Spinal cord (tissue), 10 donors: ENCODE measurements around the gene SPTBN4. TPM values are rescaled to one million over a fixed set of nuclear protein-coding genes. Genes with fewer than 3 reads are reported as not detected.

Experiments used
- DNase-seq, 6 donors: peaks; one replicate each; pipeline versions ENCODE4 v3.0.0 to v3.0.0-alpha.2; 2013 to 2015; ENCODE audit warnings: low spot score in 6 of 6, low read depth in 4 of 6
- H3K27ac ChIP-seq: one replicate; pipeline ENCODE4 v1.5.1; 2013; ENCODE audit warnings: low read depth, low read length, control low read depth
- H3K27me3 ChIP-seq: one replicate; pipeline ENCODE4 v1.6.1; 2013; ENCODE audit warnings: low read length; ENCODE audit not compliant: control insufficient read depth, insufficient read depth
- H3K36me3 ChIP-seq: one replicate; pipeline ENCODE4 v1.6.1; 2013; ENCODE audit warnings: low read length; ENCODE audit not compliant: control insufficient read depth, insufficient read depth
- H3K4me1 ChIP-seq: one replicate; pipeline ENCODE4 v1.6.1; 2013; ENCODE audit warnings: low read length; ENCODE audit not compliant: control insufficient read depth, insufficient read depth
- H3K4me3 ChIP-seq: one replicate; pipeline ENCODE4 v1.5.1; 2013; ENCODE audit warnings: low read depth, low read length, control low read depth
- H3K9me3 ChIP-seq: one replicate; pipeline ENCODE4 v1.6.1; 2013; ENCODE audit warnings: low read length; ENCODE audit not compliant: control insufficient read depth, insufficient read depth
- WGBS: methylation state at CpG from one replicate; pipeline ENCODE4 v1.1.5; 2013; ENCODE audit warnings: missing lambda C conversion rate; ENCODE audit not compliant: insufficient coverage; 5-methylcytosine and 5-hydroxymethylcytosine counted together
- polyA plus RNA-seq, 2 donors: library from polyadenylated mRNA; unstranded; fragments of 120-200 nt; gene quantifications; one replicate each; pipeline ENCODE4 v1.2.1, GENCODE V29; 2013; ENCODE audit not compliant: insufficient read length in 2 of 2
- total RNA-seq, 2 donors: library from RNA; depleted of rRNA in 1 of 2; stranded (reverse); fragments of 120-200 nt in 1 of 2; fragments of >200 nt in 1 of 2; gene quantifications; one replicate each; pipeline versions ENCODE4 v1.2.3 to v1.2.4, GENCODE V29; 2013 to 2014
- donor health status: healthy.

Gene SPTBN4
- total and polyA plus RNA-seq, 4 donors: 13.9 to 43.8 (median 28.1) TPM

GRCh38 chr19:40576585-40577451, 110.0 kb downstream of the SPTBN4 start, which contains the start of gene SHKBP1:
Gene SHKBP1, plus strand, starts transcription at chr19:40576873. Its CDS starts 27 bp downstream, at chr19:40576900.
- DNase-seq: peak; percentile 87 to 98 (median 92)
- H3K4me3 ChIP-seq: peak within 1 kb of the TSS; percentile 74
- H3K27me3 ChIP-seq: peaks cover 2% of the 10 kb centered on the region
- peak within 1 kb of the TSS; percentile 40 for H3K27ac ChIP-seq
- H3K9me3 ChIP-seq: no peaks in the 10 kb centered on the region
- H3K36me3 ChIP-seq: peaks cover 26% of the 10 kb centered on the region
- H3K4me1 ChIP-seq: peaks cover 19% of the 10 kb centered on the region
- WGBS: under 1% methylated on average over 33 of the region's 55 CpGs

- Histone ChIP-seq H3K4me3 (no peak overlapping the region), H3K36me3 (peaks cover 36% of the 10 kb centered on the region), H3K27ac (no peak overlapping the region), H3K27me3 (peaks cover 2% of the 10 kb centered on the region), H3K4me1 (peaks cover 29% of the 10 kb centered on the region), H3K9me3 (no peaks in the 10 kb centered on the region)
- 58% methylated on average over 6 of the region's 12 CpGs for WGBS
- DNase-seq: peak in 2 of 6 donors; percentile 57 to 77
Observed at GRCh38 chr19:40578442-40578908, 111.7 kb downstream of the SPTBN4 start.

GRCh38 chr19:40580619-40581018, 113.8 kb downstream of the SPTBN4 start:
- Histone ChIP-seq H3K9me3 (no peaks in the 10 kb centered on the region), H3K4me3 (no peak overlapping the region), H3K27me3 (peaks cover 2% of the 10 kb centered on the region), H3K36me3 (peaks cover 31% of the 10 kb centered on the region), H3K4me1 (peaks cover 31% of the 10 kb centered on the region), H3K27ac (no peak overlapping the region)
- DNase-seq: no peak
- WGBS: 98% methylated on average over 11 of the region's 13 CpGs

DNA sequence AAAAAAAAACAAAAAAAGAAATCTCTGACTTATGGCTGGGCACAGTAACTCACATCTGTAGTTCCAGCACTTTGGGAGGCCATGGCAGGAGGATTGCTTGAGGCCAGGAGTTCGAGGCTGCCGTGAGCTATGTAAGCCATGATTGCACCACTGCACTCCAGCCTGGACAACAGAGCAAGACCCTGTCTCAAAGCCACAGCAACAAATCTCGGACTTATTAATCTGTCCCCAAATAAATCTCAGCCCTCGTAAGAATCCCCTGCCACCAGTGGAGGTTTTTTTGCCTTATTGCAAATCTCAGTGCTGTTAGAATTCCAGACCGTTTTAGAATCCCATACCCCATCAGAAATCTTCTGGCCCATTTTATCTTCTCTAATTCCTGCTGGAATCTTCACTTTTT, 114.7 kb downstream of the SPTBN4 start:
- Histone ChIP-seq H3K4me1 (peaks cover 22% of the 10 kb centered on the region), H3K27ac (no peak overlapping the region), H3K27me3 (no peaks in the 10 kb centered on the region), H3K9me3 (no peaks in the 10 kb centered on the region), H3K4me3 (no peak overlapping the region), H3K36me3 (peaks cover 34% of the 10 kb centered on the region)
- 98% methylated on average over 4 of the region's 5 CpGs for WGBS
- DNase-seq: no peak

GRCh38 chr19:40582467-40582866, 115.7 kb downstream of the SPTBN4 start:
- H3K27me3 ChIP-seq: no peaks in the 10 kb centered on the region
- H3K36me3 ChIP-seq: peaks cover 42% of the 10 kb centered on the region
- DNase-seq: no peak
- H3K4me3 ChIP-seq: no peak overlapping the region
- no peak overlapping the region for H3K27ac ChIP-seq
- H3K9me3 ChIP-seq: no peaks in the 10 kb centered on the region
- peaks cover 16% of the 10 kb centered on the region for H3K4me1 ChIP-seq
- 92% methylated on average over 1 of the region's 2 CpGs for WGBS

DNA sequence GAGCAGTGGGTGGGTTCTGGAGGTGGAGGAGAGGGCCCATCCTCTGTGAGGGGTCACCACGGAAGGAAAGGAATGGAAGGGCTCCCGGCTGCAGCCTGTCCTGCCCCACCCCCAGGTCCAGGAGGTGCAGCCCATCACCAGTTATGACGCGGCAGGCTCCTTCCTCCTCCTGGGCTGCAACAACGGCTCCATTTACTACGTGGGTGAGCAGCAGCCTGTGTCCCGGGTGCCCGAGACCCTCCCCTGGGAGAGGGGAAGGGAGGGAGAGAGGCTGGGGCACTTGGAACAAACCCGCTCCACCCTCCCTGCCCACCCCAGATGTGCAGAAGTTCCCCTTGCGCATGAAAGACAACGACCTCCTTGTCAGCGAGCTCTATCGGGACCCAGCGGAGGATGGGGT, 116.5 kb downstream of the SPTBN4 start:
- H3K4me1 ChIP-seq: peaks cover 14% of the 10 kb centered on the region
- no peaks in the 10 kb centered on the region for H3K9me3 ChIP-seq
- H3K27ac ChIP-seq: no peak overlapping the region
- H3K4me3 ChIP-seq: no peak overlapping the region
- H3K27me3 ChIP-seq: no peaks in the 10 kb centered on the region
- 88% methylated on average over 9 of the region's 14 CpGs for WGBS
- H3K36me3 ChIP-seq: peaks cover 46% of the 10 kb centered on the region
- DNase-seq: no peak

- DNase-seq: no peak
- Histone ChIP-seq H3K36me3 (peaks cover 53% of the 10 kb centered on the region), H3K27me3 (no peaks in the 10 kb centered on the region), H3K9me3 (no peaks in the 10 kb centered on the region), H3K4me1 (peaks cover 14% of the 10 kb centered on the region), H3K4me3 (no peak overlapping the region), H3K27ac (no peak overlapping the region)
- WGBS: no CpG with 5 or more reads among the region's 5 CpGs
Observed at GRCh38 chr19:40584007-40584406, 117.2 kb downstream of the SPTBN4 start.

- Histone ChIP-seq H3K36me3 (peaks cover 60% of the 10 kb centered on the region), H3K4me3 (no peak overlapping the region), H3K27ac (no peak overlapping the region), H3K4me1 (peaks cover 14% of the 10 kb centered on the region), H3K27me3 (no peaks in the 10 kb centered on the region), H3K9me3 (no peaks in the 10 kb centered on the region)
- no peak for DNase-seq
- 94% methylated on average over 7 of the region's 11 CpGs for WGBS
Observed at GRCh38 chr19:40585241-40585981, 118.6 kb downstream of the SPTBN4 start.

DNA sequence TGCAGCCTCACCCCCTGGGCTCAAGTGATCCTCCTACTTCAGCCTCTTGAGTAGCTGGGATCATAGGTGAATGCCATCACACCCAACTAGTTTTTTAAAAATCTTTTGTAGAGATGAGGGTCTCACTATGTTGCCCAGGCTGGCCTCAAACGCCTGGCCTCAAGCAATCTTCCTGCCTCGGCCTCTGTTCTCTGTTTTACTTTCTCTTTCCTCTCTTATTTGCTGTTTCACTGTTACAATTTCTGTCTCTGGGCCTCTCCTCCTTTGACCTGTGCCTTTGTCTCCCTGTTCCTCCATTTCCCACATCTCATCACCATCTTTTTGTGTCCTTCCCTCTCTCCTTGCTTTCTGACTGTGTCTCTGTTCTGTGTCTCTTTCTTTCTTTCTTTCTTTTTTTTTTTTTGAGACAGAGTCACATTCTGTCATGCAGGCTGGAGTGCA, 119.2 kb downstream of the SPTBN4 start:
- WGBS: 89% methylated on average over 2 of the region's 2 CpGs
- Histone ChIP-seq H3K27me3 (no peaks in the 10 kb centered on the region), H3K36me3 (peaks cover 62% of the 10 kb centered on the region), H3K4me3 (no peak overlapping the region), H3K9me3 (no peaks in the 10 kb centered on the region), H3K27ac (no peak overlapping the region), H3K4me1 (peaks cover 14% of the 10 kb centered on the region)
- DNase-seq: no peak
